GM23338 (cell line): ENCODE data around the gene TRAK1.

Source experiments
- CREB1 ChIP-seq: fragments of 250-450 bp; sonication (Bioruptor Pico); IDR thresholded peaks from 2 replicates; pipeline ENCODE4 v1.5.0; 2020; ENCODE audit warnings: low read depth, mild to moderate bottlenecking, moderate library complexity
- CTCF ChIP-seq, 2 experiments: fragments of 200-600 bp in 1 of 2; sonication (generic) in 1 of 2; conservative IDR thresholded peaks; 2 replicates each; pipeline versions ENCODE4 v1.5.1 to v1.6.1; 2016 to 2017; ENCODE audit warnings: antibody characterized with exemption in 2 of 2, low read depth in 2 of 2, mild to moderate bottlenecking in 2 of 2, moderate library complexity in 1 of 2
- EZH2 ChIP-seq: fragments of 200-600 bp; sonication (generic); IDR thresholded peaks from one replicate; pipeline ENCODE4 v1.8.0; 2017; ENCODE audit warnings: antibody characterized with exemption, mild to moderate bottlenecking, low read depth; ENCODE audit not compliant: unreplicated experiment
- POLR2AphosphoS5 ChIP-seq: IDR thresholded peaks from 2 replicates; pipeline ENCODE4 v1.6.1; 2016; ENCODE audit warnings: antibody characterized with exemption, low read depth

DNA sequence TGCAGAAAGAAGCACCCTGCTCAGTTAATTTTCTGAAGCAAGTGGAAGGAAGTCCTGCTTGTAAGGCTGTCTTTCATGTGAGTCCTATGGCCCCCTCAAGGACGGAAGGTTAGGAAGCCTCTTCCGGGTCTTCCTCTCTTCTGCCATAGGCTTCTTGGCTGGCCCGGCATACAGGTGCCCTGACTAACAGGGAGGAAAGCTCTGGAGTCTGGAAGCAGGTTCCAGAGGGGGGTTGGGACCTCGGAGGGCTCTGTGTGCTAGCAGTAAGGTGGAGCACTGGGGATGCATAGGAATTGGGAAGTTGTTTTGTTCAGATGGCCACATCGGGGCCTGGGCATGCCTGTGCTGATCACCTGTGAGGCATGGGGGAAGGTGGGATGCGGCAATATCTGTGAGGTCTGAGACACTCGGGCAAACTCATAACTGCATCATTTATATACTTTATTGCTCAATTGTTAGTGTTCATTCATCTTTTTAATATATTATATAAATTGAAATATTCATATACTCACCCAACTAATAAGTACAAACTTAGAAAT is 49.6 kb downstream of the TRAK1 start:
- TF ChIP-seq POLR2AphosphoS5 (no peak), CTCF (conservative IDR thresholded peaks at IDR 0.05; ENCODE audit: low read depth in 2 of 2) (no peak), EZH2 (no peak), CREB1 (CRISPR knock-in tag) (no peak)
